MCF 10A (cell line): Measurements from ENCODE around the gene BAG2. TPM values are rescaled to one million over a fixed set of nuclear protein-coding genes. Genes with fewer than 3 reads are reported as not detected.

Source experiments
- BruUV-seq: library from RNA; stranded (reverse); fragments of 400-500 nt; replicated peaks from 2 replicates; lab custom pipeline; 2021; lab: Mats Ljungman, UMichigan
- CTCF ChIA-PET: fragments of 300-600 bp; sonication (Branson Sonifier 250); formaldehyde crosslinking; extraction: SDS; loops from one replicate; lab custom pipeline; 2021; ENCODE audit warnings: antibody characterized with exemption, inconsistent platforms; lab: Yijun Ruan, JAX
- POLR2A ChIA-PET: fragments of 300-600, 350-650 bp; sonication (Branson Sonifier 250); formaldehyde crosslinking; extraction: SDS; loops from one replicate; lab custom pipeline; 2020; ENCODE audit warnings: antibody characterized with exemption, inconsistent platforms; lab: Yijun Ruan, JAX
- DNase-seq: peaks from one replicate; pipeline ENCODE4 v3.0.0-alpha.2; 2018; ENCODE audit not compliant: unreplicated experiment
- H3K27ac Mint-ChIP-seq: one replicate; pipeline ENCODE4 v1.8.0; 2022; ENCODE audit warnings: mild to moderate bottlenecking, low read depth, mixed read lengths; ENCODE audit not compliant: unreplicated experiment
- H3K27me3 Mint-ChIP-seq: one replicate; pipeline ENCODE4 v1.8.0; 2022; ENCODE audit warnings: mixed read lengths; ENCODE audit not compliant: insufficient read depth, unreplicated experiment
- H3K36me3 Mint-ChIP-seq: one replicate; pipeline ENCODE4 v1.8.0; 2022; ENCODE audit warnings: mild to moderate bottlenecking, moderate library complexity, mixed read lengths; ENCODE audit not compliant: insufficient read depth, unreplicated experiment
- H3K4me1 Mint-ChIP-seq: one replicate; pipeline ENCODE4 v1.8.0; 2022; ENCODE audit warnings: mixed read lengths; ENCODE audit not compliant: insufficient read depth, unreplicated experiment
- H3K4me3 Mint-ChIP-seq: one replicate; pipeline ENCODE4 v1.8.0; 2022; ENCODE audit warnings: mild to moderate bottlenecking, moderate library complexity, mixed read lengths; ENCODE audit not compliant: unreplicated experiment
- H3K9me3 Mint-ChIP-seq: one replicate; pipeline ENCODE4 v1.8.0; 2022; ENCODE audit warnings: mixed read lengths; ENCODE audit not compliant: unreplicated experiment
- CTCF ChIP-seq: fragments of 200-600 bp; IDR thresholded peaks from one replicate; pipeline ENCODE4 v1.8.0; 2022; ENCODE audit warnings: antibody characterized with exemption, mild to moderate bottlenecking; ENCODE audit not compliant: unreplicated experiment
- intact Hi-C: fragments of 100-400 bp; cut with micrococcal nuclease; formaldehyde crosslinking; loops from 2 replicates; pipeline ENCODE4 v1.14.1; 2022
- total RNA-seq: library from RNA; stranded (reverse); gene quantifications from 2 replicates; pipeline ENCODE4 v1.2.3, GENCODE V29; 2022

Gene BAG2
- total RNA-seq, 1 experiment from 2014 or later: 4.2 TPM

- H3K9me3 Mint-ChIP-seq: no peaks in the 10 kb centered on the region
- H3K4me1 Mint-ChIP-seq: peaks cover 12% of the 10 kb centered on the region
- H3K36me3 Mint-ChIP-seq: no peaks in the 10 kb centered on the region
- DNase-seq: no peak
- intact Hi-C loops: no loop called here
- no peak overlapping the region for H3K4me3 Mint-ChIP-seq
- POLR2A ChIA-PET: interaction anchor here (0.6 kb wide), 1 partner anchor 80 kb away, joined by 4 read pairs; no protein-coding TSS in a partner anchor
- no peaks in the 10 kb centered on the region for H3K27me3 Mint-ChIP-seq
- TF ChIP-seq CTCF: no peak
- CTCF ChIA-PET: interaction anchor here (0.6 kb wide), 1 partner anchor 36 kb away, joined by 3 read pairs; no protein-coding TSS in a partner anchor
- no peak overlapping the region for H3K27ac Mint-ChIP-seq
- BruUV-seq: no TSS peak
Observed at GRCh38 chr6:57226221-57226620, 54.1 kb downstream of the BAG2 start.

Other genes with a start within 250 kb of the BAG2 start
- 2.1 and 4.2 TPM in 2 replicates for gene BEND6, start 217.2 kb upstream of the BAG2 start, total RNA-seq
- 15.3 and 15.5 TPM in 2 replicates for gene KIAA1586, start 125.6 kb upstream of the BAG2 start, total RNA-seq
- 63.0 and 65.7 TPM in 2 replicates for gene ZNF451, start 82.1 kb upstream of the BAG2 start, total RNA-seq
- gene RAB23, start 50.0 kb downstream of the BAG2 start, total RNA-seq: 8.4 and 13.3 TPM in 2 replicates
- 8.6 and 9.7 TPM in 2 replicates for gene PRIM2, start 145.3 kb downstream of the BAG2 start, total RNA-seq